DOHH2 (cell line): ENCODE results near the gene PRDM15.

Experiments
- H3F3A ChIP-seq: fragments of 200-600 bp; sonication (generic), shearing (Covaris generic); 2 replicates; pipeline ENCODE4 v1.6.0; 2016; ENCODE audit warnings: antibody characterized with exemption, mild to moderate bottlenecking; ENCODE audit not compliant: control insufficient read depth, insufficient read depth
- H3K27ac ChIP-seq: fragments of 200-600 bp; sonication (generic); 2 replicates; pipeline ENCODE4 v1.5.1; 2014; ENCODE audit warnings: low read depth, mild to moderate bottlenecking, low read length, moderate library complexity
- H3K27me3 ChIP-seq: fragments of 200-600 bp; sonication (generic); 2 replicates; pipeline ENCODE4 v1.6.1; 2014; ENCODE audit warnings: mild to moderate bottlenecking, low read length, mixed read lengths; ENCODE audit not compliant: control insufficient read depth
- H3K36me3 ChIP-seq: fragments of 200-600 bp; sonication (generic); 2 replicates; pipeline ENCODE4 v1.6.1; 2014; ENCODE audit warnings: mild to moderate bottlenecking, low read length, moderate library complexity, mixed read lengths; ENCODE audit not compliant: control insufficient read depth
- H3K4me1 ChIP-seq: fragments of 200-600 bp; sonication (generic); 2 replicates; pipeline ENCODE4 v1.6.1; 2014; ENCODE audit warnings: mild to moderate bottlenecking, low read length, mixed read lengths; ENCODE audit not compliant: control insufficient read depth
- H3K4me2 ChIP-seq: fragments of 200-600 bp; sonication (generic); 2 replicates; pipeline ENCODE4 v1.6.0; 2014; ENCODE audit warnings: mild to moderate bottlenecking, low read length, moderate library complexity
- H3K4me3 ChIP-seq: fragments of 200-600 bp; sonication (generic); 2 replicates; pipeline ENCODE4 v1.5.1; 2014; ENCODE audit warnings: mild to moderate bottlenecking, low read length, mixed read lengths
- H3K79me2 ChIP-seq: fragments of 200-600 bp; sonication (generic); 2 replicates; pipeline ENCODE4 v1.6.1; 2014; ENCODE audit warnings: mild to moderate bottlenecking, low read length, mixed read lengths; ENCODE audit not compliant: control insufficient read depth
- H3K9me2 ChIP-seq: fragments of 200-600 bp; sonication (generic); replicated peaks from 2 replicates; pipeline ENCODE4 v1.6.1; 2014; ENCODE audit warnings: mild to moderate bottlenecking, low read length, mixed read lengths; ENCODE audit not compliant: control insufficient read depth
- H3K9me3 ChIP-seq: fragments of 200-600 bp; sonication (generic); 2 replicates; pipeline ENCODE4 v1.6.1; 2014; ENCODE audit warnings: antibody characterized with exemption, low read length, mixed read lengths; ENCODE audit not compliant: control insufficient read depth, insufficient read depth
- H4K20me1 ChIP-seq: fragments of 200-600 bp; sonication (generic); 2 replicates; pipeline ENCODE4 v1.6.0; 2014; ENCODE audit warnings: low read depth, mild to moderate bottlenecking, antibody characterized with exemption, low read length, moderate library complexity; ENCODE audit not compliant: control insufficient read depth, insufficient read depth
- EZH2phosphoT487 ChIP-seq: fragments of 200-600 bp; sonication (generic); IDR thresholded peaks from 2 replicates; pipeline ENCODE4 v1.6.1; 2017; ENCODE audit warnings: borderline replicate concordance, mild to moderate bottlenecking, antibody characterized with exemption, low read length, moderate library complexity, mixed read lengths
- TF ChIP-seq, protein P1 (sequence below): fragments of 200-600 bp; sonication (generic); IDR thresholded peaks from one replicate; pipeline ENCODE4 v1.5.1; 2014; ENCODE audit warnings: antibody characterized with exemption, mild to moderate bottlenecking, low read depth, low read length; ENCODE audit not compliant: poor library complexity, severe bottlenecking

PRDM15 gene

DNA sequence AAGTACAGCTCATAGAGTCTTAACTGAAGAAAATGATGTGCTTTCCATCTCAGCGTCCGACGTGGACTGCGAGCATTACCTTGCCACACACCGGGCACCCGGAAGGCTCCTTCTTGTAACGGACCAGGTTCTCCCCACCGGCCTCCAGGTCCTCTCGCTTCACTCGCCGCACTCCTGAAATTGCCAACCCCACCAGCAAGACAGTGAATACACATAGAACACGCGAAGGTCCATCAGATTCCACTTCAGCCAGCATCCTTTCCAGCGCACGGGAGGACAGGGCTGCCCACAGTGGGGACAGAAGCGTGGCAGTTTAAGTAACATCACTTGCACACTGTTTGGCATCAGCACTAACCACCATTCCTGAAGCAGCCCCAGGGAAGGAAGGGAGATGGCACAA, 53.3 kb downstream of the PRDM15 start:
- Histone ChIP-seq H3K27me3 (no peaks in the 10 kb centered on the region), H3K9me3 (no peaks in the 10 kb centered on the region), H4K20me1 (peaks cover 19% of the 10 kb centered on the region; the same call in 1 of the 2 replicates), H3K27ac (no peak overlapping the region), H3K79me2 (peaks cover 52% of the 10 kb centered on the region), H3K9me2 (no peaks in the 10 kb centered on the region), H3K4me3 (no peak overlapping the region), H3F3A (peaks cover 14% of the 10 kb centered on the region), H3K4me2 (no peak overlapping the region), H3K36me3 (peaks cover 98% of the 10 kb centered on the region), H3K4me1 (peaks cover 70% of the 10 kb centered on the region)
- no peak for TF ChIP-seq EZH2phosphoT487
- TF ChIP-seq, protein P1, sequence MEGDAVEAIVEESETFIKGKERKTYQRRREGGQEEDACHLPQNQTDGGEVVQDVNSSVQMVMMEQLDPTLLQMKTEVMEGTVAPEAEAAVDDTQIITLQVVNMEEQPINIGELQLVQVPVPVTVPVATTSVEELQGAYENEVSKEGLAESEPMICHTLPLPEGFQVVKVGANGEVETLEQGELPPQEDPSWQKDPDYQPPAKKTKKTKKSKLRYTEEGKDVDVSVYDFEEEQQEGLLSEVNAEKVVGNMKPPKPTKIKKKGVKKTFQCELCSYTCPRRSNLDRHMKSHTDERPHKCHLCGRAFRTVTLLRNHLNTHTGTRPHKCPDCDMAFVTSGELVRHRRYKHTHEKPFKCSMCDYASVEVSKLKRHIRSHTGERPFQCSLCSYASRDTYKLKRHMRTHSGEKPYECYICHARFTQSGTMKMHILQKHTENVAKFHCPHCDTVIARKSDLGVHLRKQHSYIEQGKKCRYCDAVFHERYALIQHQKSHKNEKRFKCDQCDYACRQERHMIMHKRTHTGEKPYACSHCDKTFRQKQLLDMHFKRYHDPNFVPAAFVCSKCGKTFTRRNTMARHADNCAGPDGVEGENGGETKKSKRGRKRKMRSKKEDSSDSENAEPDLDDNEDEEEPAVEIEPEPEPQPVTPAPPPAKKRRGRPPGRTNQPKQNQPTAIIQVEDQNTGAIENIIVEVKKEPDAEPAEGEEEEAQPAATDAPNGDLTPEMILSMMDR = no peak

DNA sequence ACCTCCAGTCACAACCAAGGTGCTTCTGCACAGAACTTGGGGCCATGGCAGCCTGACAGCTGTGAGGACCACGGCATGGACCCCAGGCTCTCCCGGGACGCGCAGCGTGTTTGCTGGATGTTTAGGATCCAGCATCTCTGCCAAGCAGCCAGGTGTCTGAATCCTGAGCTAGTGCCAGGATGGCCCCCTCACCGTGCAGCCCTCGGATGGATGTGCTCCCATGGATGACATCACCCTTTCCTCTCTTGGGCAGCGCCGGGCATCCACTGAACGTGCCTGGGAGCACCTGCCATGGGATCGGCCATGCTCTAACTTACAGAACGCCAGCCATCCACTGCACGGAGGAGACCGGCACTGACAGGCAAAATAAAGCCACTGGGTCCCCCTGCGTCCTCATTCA, 53.9 kb downstream of the PRDM15 start:
- Histone ChIP-seq H3K27ac (no peak overlapping the region), H3K27me3 (no peaks in the 10 kb centered on the region), H3K9me2 (no peaks in the 10 kb centered on the region), H3F3A (peaks cover 11% of the 10 kb centered on the region), H3K79me2 (peaks cover 46% of the 10 kb centered on the region), H3K4me2 (no peak overlapping the region), H3K4me3 (no peak overlapping the region), H3K36me3 (peaks cover 98% of the 10 kb centered on the region), H4K20me1 (peaks cover 16% of the 10 kb centered on the region; the same call in 1 of the 2 replicates), H3K4me1 (peaks cover 64% of the 10 kb centered on the region), H3K9me3 (no peaks in the 10 kb centered on the region)
- TF ChIP-seq EZH2phosphoT487 = no peak
- TF ChIP-seq, protein P1 = no peak

DNA sequence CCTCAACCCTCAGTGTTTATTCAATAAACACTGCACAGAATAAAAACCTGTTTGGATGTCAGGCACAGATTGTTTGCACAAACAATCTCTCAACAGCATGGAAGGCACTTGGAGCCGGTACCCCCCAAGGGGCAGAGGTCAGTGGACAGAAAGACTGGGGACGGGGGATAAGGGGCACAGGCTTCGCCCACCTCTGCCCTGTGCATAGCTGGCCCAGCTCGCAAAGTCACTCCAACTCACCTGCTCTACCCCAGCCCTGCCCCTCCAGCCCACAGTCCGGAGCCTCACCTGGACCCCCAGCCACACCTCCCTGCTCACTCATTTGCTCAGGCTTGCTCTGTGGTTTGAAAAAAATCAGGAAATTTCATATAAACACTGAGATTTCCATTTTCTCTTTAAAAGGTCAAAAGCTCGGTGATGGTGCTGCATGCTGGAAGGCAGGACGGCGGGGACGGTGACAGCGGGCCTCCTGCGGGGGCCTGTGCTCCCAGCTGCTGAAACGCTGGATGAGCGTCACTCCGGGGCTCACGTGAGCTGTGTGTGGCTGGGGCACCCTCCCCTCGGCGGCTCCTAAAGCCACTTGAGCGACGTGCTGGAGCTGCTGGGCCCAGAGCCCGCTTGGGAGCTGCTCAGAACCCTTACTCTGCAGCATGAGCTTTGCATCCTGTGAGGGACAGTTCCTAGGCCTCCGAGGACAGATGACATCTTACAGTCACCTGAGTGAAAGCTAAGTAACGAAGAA, 54.5 kb downstream of the PRDM15 start:
- peaks cover 98% of the 10 kb centered on the region for H3K36me3 ChIP-seq
- no peak overlapping the region for H3K4me3 ChIP-seq
- peaks cover 40% of the 10 kb centered on the region for H3K79me2 ChIP-seq
- no peaks in the 10 kb centered on the region for H3K9me2 ChIP-seq
- TF ChIP-seq, protein P1 = no peak
- no peak for TF ChIP-seq EZH2phosphoT487
- H4K20me1 ChIP-seq = peaks cover 10% of the 10 kb centered on the region; the same call in 1 of the 2 replicates
- H3K4me2 ChIP-seq = peak overlapping the region; percentile 42; the same call in 1 of the 2 replicates
- H3K27me3 ChIP-seq = no peaks in the 10 kb centered on the region
- H3K27ac ChIP-seq = peak overlapping the region; percentile 74
- H3K9me3 ChIP-seq = no peaks in the 10 kb centered on the region
- peaks cover 8% of the 10 kb centered on the region for H3F3A ChIP-seq
- peaks cover 58% of the 10 kb centered on the region for H3K4me1 ChIP-seq
